ENCODE measurements around the gene INVS.

Gene INVS

DNA sequence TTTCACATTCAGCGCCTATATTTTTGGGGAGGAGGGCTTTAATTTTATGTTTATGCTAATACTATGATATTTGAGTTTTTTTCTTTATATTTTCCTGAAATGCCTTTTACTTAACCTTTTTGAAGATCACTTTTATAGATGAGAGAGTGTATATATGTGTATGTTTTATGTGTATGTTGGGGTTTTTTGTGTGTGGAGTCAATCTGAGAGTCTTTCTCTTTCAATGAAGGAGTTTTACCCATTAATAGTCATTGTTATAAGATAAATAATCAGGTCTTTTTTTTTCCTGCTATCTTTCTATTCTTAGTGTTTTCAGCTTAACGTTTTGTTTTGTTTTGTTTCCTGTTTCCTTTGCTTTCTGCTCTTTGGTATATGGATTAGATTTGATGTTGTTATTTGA lies 141.5 kb downstream of the INVS start:
- H3K36me3 ChIP-seq (ENCODE audit: control insufficient read depth, insufficient read depth, low read length): no peaks in the 10 kb centered on the region
- no CpG with 5 or more reads among the region's 2 CpGs for WGBS (ENCODE audit: insufficient coverage, insufficient read length)

DNA sequence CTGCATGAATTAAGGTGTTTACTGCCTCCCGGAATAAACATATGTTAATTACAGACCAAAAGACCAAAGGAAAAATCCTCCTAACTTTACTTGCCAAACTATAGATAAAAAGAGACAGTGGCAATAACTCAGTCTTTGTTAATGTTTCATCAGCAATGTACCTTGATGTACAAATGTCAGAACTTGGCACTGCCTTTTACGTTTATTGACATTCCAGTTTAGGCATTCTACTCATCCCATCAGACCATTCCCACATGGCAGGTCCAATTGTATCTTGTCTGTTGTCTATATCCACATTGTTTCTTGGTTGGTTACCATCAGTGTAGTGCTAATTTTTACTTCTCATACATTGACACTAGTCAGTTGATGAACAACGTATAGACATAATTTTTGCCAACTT lies 168.2 kb downstream of the INVS start:
- no peak for DNase-seq (ENCODE audit: low read depth, low spot score)
- Histone ChIP-seq H3K4me1 (ENCODE audit: control insufficient read depth, insufficient read depth, low read length) (no peaks in the 10 kb centered on the region), H3K27ac (ENCODE audit: low read length) (no peak overlapping the region), H3K27me3 (ENCODE audit: control insufficient read depth, insufficient read depth, low read length) (no peaks in the 10 kb centered on the region), H3K4me3 (ENCODE audit: low read length) (no peak overlapping the region), H3K36me3 (ENCODE audit: control insufficient read depth, insufficient read depth, low read length) (no peaks in the 10 kb centered on the region), H3K9me3 (ENCODE audit: control insufficient read depth, insufficient read depth, low read length) (no peaks in the 10 kb centered on the region)
- no CpG with 5 or more reads among the region's 3 CpGs for WGBS (ENCODE audit: insufficient coverage, insufficient read length)

More for the DNA sequence above, 141.5 kb downstream of the INVS start:
- no peaks in the 10 kb centered on the region for H3K27me3 ChIP-seq (ENCODE audit: control insufficient read depth, insufficient read depth, low read length)
- no peak for DNase-seq (ENCODE audit: low read depth, low spot score)
- H3K4me3 ChIP-seq (ENCODE audit: low read length): no peak overlapping the region
- H3K9me3 ChIP-seq (ENCODE audit: control insufficient read depth, insufficient read depth, low read length): no peaks in the 10 kb centered on the region
- H3K27ac ChIP-seq (ENCODE audit: low read length): no peak overlapping the region
- no peaks in the 10 kb centered on the region for H3K4me1 ChIP-seq (ENCODE audit: control insufficient read depth, insufficient read depth, low read length)

DNA sequence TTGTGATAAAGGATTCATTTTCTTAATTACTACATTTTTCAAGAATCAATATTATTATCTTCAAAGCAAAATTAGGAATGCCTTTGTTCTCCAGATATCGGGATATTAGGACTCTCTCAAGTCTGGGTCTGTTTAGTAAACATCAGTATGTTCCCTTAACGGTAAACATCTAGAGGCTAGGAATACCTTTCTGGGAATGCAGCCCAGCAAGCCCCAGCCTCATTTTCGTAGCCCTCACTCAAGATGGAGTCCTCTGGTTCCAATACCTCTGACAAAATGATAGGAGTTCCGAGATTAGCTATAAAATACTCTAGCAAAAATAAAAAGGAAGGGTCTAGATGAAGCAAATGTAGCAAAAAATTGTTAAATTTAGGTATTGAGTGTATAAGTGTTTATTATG lies 169.2 kb downstream of the INVS start:
- Histone ChIP-seq H3K27ac (ENCODE audit: low read length) (no peak overlapping the region), H3K36me3 (ENCODE audit: control insufficient read depth, insufficient read depth, low read length) (no peaks in the 10 kb centered on the region), H3K4me3 (ENCODE audit: low read length) (no peak overlapping the region), H3K4me1 (ENCODE audit: control insufficient read depth, insufficient read depth, low read length) (no peaks in the 10 kb centered on the region), H3K27me3 (ENCODE audit: control insufficient read depth, insufficient read depth, low read length) (no peaks in the 10 kb centered on the region), H3K9me3 (ENCODE audit: control insufficient read depth, insufficient read depth, low read length) (no peaks in the 10 kb centered on the region)
- no CpG with 5 or more reads among the region's 4 CpGs for WGBS (ENCODE audit: insufficient coverage, insufficient read length)
- DNase-seq (ENCODE audit: low read depth, low spot score): no peak

DNA sequence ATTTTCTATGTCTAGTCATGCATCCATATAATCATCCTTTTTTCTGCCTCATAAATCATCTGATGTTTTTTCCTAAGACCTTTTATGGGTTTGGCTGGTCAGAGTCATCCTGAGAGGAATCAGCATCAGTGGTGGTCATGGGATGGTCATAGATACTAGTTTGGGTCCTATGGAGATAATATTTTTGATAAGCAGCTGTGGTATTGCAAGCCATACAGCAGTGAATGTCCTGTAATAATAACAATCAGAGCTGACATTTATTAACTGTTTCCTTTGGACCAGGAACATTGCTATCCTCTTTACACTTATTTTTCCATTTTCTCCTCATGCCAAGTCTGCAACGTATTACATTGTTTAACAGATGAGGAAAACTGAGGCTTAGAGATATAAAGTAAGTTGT lies 170.6 kb downstream of the INVS start:
- Histone ChIP-seq H3K36me3 (ENCODE audit: control insufficient read depth, insufficient read depth, low read length) (no peaks in the 10 kb centered on the region), H3K9me3 (ENCODE audit: control insufficient read depth, insufficient read depth, low read length) (no peaks in the 10 kb centered on the region), H3K4me3 (ENCODE audit: low read length) (no peak overlapping the region), H3K27ac (ENCODE audit: low read length) (no peak overlapping the region), H3K4me1 (ENCODE audit: control insufficient read depth, insufficient read depth, low read length) (no peaks in the 10 kb centered on the region), H3K27me3 (ENCODE audit: control insufficient read depth, insufficient read depth, low read length) (no peaks in the 10 kb centered on the region)
- DNase-seq (ENCODE audit: low read depth, low spot score): no peak
- WGBS (ENCODE audit: insufficient coverage, insufficient read length): no CpG with 5 or more reads among the region's 1 CpG

DNA sequence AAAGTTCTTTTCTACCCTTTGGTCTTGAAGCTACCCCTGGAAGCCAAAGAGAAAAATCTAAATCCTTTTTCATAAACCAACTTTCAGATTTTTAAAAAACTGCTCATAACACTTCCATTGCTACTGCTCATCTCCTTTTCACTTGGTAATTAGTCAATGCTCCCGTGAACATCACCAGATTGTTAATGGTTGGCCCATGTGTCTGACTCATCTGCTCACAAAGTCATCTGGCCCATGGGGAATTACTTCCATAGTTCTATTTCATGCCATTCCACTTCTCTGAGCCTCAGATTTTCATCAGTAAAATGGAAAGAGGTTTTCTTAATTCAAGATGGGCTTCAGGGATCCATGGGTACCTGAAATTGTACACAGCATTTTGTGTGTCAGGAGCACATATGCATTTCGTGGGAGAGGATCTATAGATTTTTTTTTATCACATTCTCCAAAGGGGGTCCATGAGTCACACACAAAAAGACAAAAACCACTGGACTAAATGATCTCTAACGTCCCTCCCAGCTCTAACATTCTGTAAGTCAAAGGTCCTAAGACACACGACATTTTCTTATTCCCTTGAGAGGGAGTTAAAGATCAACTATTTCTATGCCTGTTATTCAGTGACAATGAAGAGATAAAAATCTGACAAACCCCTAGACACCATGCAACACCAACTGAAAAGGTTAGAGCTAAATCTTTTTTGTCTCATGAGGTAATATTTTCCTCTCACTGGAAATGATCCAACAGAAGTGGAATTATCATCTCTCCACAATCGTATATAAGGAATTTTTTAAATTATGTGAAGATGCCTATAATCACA lies 178.3 kb downstream of the INVS start:
- H3K9me3 ChIP-seq (ENCODE audit: control insufficient read depth, insufficient read depth, low read length): no peaks in the 10 kb centered on the region
- WGBS (ENCODE audit: insufficient coverage, insufficient read length): no CpG with 5 or more reads among the region's 5 CpGs
- DNase-seq (ENCODE audit: low read depth, low spot score): no peak

DNA sequence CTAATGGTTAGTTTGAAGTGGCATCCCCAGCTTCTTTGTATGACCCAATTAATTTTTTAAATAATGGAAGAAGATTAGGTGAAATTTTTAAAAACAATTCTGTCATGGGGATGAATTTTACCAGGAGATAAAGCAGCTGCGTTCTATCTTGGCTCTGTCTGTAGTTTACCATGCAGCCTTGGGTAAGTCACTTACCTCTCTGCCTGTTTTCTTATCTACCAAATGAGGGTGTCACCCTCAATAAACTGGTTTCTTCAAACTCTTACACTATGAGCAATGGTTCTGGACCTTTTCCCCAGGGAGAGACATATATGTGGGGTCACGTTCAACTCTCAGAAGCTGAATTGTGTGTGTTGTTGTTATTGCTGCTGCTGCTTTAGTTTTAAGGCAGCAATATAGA lies 182.0 kb downstream of the INVS start:
- no peaks in the 10 kb centered on the region for H3K36me3 ChIP-seq (ENCODE audit: control insufficient read depth, insufficient read depth, low read length)
- H3K4me3 ChIP-seq (ENCODE audit: low read length): no peak overlapping the region
- DNase-seq (ENCODE audit: low read depth, low spot score): no peak
- H3K27me3 ChIP-seq (ENCODE audit: control insufficient read depth, insufficient read depth, low read length): no peaks in the 10 kb centered on the region
- WGBS (ENCODE audit: insufficient coverage, insufficient read length): no CpG with 5 or more reads among the region's 2 CpGs
- H3K27ac ChIP-seq (ENCODE audit: low read length): no peak overlapping the region
- H3K4me1 ChIP-seq (ENCODE audit: control insufficient read depth, insufficient read depth, low read length): no peaks in the 10 kb centered on the region
- H3K9me3 ChIP-seq (ENCODE audit: control insufficient read depth, insufficient read depth, low read length): no peaks in the 10 kb centered on the region

More for the DNA sequence above, 178.3 kb downstream of the INVS start:
- H3K36me3 ChIP-seq (ENCODE audit: control insufficient read depth, insufficient read depth, low read length): no peaks in the 10 kb centered on the region
- H3K27ac ChIP-seq (ENCODE audit: low read length): no peak overlapping the region
- no peak overlapping the region for H3K4me3 ChIP-seq (ENCODE audit: low read length)
- H3K4me1 ChIP-seq (ENCODE audit: control insufficient read depth, insufficient read depth, low read length): no peaks in the 10 kb centered on the region
- H3K27me3 ChIP-seq (ENCODE audit: control insufficient read depth, insufficient read depth, low read length): no peaks in the 10 kb centered on the region

DNA sequence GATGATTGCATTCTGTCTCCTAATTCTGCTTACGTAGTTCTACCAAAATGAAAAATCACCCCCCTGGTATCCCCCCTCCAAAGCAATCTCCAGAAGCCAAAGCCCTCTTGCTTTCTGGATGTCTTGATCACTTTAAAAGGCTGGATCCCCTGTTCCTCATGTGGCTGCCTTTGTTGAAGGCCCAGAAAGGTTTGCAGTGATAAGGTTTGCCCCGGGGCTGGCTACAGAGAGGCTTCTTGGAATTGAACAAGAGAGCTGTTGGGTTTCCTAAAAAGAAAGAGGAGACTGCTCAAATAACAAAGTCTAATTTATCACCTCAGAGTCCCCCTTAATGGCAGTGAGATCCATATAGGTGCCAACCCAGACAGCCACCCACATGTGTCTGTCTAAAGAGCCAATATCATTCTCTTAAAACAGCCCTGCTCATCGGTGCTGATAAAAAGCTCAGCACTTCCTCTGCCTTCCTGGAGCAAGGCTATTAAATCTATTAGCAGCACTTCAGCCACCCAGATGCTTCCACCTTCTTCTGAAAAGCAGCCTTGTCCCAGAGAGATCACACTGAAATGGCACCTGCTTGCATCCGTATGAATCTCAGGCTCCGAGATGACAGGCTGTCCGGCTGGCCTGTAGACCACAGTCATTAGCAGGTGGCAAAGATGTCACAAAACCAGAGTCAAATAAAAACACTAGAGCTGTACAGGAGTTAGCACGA lies 182.8 kb downstream of the INVS start:
- Histone ChIP-seq H3K4me1 (ENCODE audit: control insufficient read depth, insufficient read depth, low read length) (no peaks in the 10 kb centered on the region), H3K4me3 (ENCODE audit: low read length) (no peak overlapping the region), H3K27me3 (ENCODE audit: control insufficient read depth, insufficient read depth, low read length) (no peaks in the 10 kb centered on the region), H3K36me3 (ENCODE audit: control insufficient read depth, insufficient read depth, low read length) (no peaks in the 10 kb centered on the region), H3K27ac (ENCODE audit: low read length) (no peak overlapping the region), H3K9me3 (ENCODE audit: control insufficient read depth, insufficient read depth, low read length) (no peaks in the 10 kb centered on the region)
- WGBS (ENCODE audit: insufficient coverage, insufficient read length): no CpG with 5 or more reads among the region's 7 CpGs
- DNase-seq (ENCODE audit: low read depth, low spot score): no peak

DNA sequence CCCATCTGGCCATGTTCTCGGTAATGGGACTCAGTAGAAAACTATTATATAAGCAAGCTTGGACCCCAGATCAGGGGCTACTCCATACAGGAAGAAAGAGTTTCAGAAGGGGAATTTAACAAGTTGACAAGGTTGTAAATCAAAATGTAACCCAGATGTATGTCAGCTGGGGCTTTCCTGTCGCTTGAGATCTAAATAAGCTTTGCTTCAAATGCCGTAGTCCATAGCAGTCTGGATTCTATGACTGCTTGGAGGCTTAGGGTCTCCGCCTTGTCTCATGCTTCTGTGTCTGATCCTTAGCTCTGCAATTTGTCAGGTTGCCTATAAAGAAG lies 183.3 kb downstream of the INVS start:
- Histone ChIP-seq H3K36me3 (ENCODE audit: control insufficient read depth, insufficient read depth, low read length) (no peaks in the 10 kb centered on the region), H3K4me1 (ENCODE audit: control insufficient read depth, insufficient read depth, low read length) (no peaks in the 10 kb centered on the region), H3K27me3 (ENCODE audit: control insufficient read depth, insufficient read depth, low read length) (no peaks in the 10 kb centered on the region), H3K27ac (ENCODE audit: low read length) (no peak overlapping the region), H3K9me3 (ENCODE audit: control insufficient read depth, insufficient read depth, low read length) (no peaks in the 10 kb centered on the region), H3K4me3 (ENCODE audit: low read length) (no peak overlapping the region)
- WGBS (ENCODE audit: insufficient coverage, insufficient read length): no CpG with 5 or more reads among the region's 4 CpGs
- DNase-seq (ENCODE audit: low read depth, low spot score): no peak

DNA sequence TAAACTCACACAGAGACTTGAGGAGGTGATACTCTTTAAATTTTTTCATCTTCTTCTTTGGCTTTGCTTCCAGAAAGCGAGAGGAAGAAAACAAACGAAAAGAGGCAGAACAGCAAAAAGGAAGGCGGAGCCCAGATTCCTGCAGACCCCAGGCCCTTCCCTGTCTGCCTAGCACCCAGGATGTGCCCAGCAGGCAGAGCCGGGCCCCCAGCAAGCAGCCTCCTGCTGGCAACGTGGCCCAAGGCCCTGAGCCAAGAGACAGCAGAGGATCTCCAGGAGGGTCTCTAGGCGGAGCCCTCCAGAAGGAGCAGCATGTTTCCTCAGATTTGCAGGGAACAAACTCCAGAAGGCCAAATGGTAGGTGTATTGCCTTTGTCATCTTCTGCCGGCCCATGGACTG lies 185.2 kb downstream of the INVS start:
- H3K36me3 ChIP-seq (ENCODE audit: control insufficient read depth, insufficient read depth, low read length): no peaks in the 10 kb centered on the region
- no peak for DNase-seq (ENCODE audit: low read depth, low spot score)
- H3K27me3 ChIP-seq (ENCODE audit: control insufficient read depth, insufficient read depth, low read length): no peaks in the 10 kb centered on the region
- no CpG with 5 or more reads among the region's 7 CpGs for WGBS (ENCODE audit: insufficient coverage, insufficient read length)
- H3K4me1 ChIP-seq (ENCODE audit: control insufficient read depth, insufficient read depth, low read length): no peaks in the 10 kb centered on the region
- no peak overlapping the region for H3K4me3 ChIP-seq (ENCODE audit: low read length)
- no peaks in the 10 kb centered on the region; the same call in 1 of the 2 replicates for H3K9me3 ChIP-seq (ENCODE audit: control insufficient read depth, insufficient read depth, low read length)
- no peak overlapping the region for H3K27ac ChIP-seq (ENCODE audit: low read length)

DNA sequence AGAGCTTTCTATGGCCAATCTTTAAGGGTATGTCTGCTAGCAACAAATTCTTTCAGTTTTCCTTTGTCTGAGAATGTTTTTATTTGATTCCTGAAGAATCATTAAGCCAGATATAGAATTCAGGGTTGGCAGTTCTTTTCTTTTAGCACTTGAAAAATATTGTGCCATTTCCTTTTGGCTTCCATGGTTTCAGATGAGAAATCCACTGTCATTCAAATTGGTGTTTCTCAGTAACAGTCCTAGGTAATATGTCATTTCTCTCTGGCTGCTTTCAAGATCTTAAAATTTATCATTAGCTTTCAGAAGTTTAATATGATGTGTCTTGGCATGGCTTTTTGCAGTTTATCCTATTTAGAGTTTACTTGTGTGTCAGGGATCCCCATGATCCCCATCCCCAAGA lies 186.0 kb downstream of the INVS start:
- Histone ChIP-seq H3K9me3 (ENCODE audit: control insufficient read depth, insufficient read depth, low read length) (no peaks in the 10 kb centered on the region; the same call in 1 of the 2 replicates), H3K27me3 (ENCODE audit: control insufficient read depth, insufficient read depth, low read length) (no peaks in the 10 kb centered on the region), H3K27ac (ENCODE audit: low read length) (no peak overlapping the region), H3K36me3 (ENCODE audit: control insufficient read depth, insufficient read depth, low read length) (no peaks in the 10 kb centered on the region), H3K4me1 (ENCODE audit: control insufficient read depth, insufficient read depth, low read length) (no peaks in the 10 kb centered on the region), H3K4me3 (ENCODE audit: low read length) (no peak overlapping the region)
- DNase-seq (ENCODE audit: low read depth, low spot score): no peak

DNA sequence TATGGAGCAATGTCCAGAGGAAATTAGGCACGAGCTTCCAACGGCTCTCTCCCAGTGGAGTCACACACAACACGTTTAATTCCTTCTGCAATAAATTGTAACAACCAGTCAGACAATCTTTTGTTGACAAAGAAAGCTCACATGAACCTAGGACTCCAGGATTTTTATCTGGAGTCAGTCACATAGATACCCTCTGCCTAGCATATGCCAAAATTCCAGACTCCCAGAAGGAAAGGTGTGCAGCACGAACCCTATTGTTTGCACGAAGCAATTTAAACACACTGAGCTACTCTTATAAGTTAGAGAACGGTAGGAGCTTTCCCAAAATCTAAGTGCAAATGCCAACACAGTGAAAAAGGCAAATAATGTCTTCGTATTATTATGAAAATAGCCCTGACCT lies 186.6 kb downstream of the INVS start:
- no peaks in the 10 kb centered on the region for H3K27me3 ChIP-seq (ENCODE audit: control insufficient read depth, insufficient read depth, low read length)
- H3K4me3 ChIP-seq (ENCODE audit: low read length): no peak overlapping the region
- H3K9me3 ChIP-seq (ENCODE audit: control insufficient read depth, insufficient read depth, low read length): no peaks in the 10 kb centered on the region; the same call in 1 of the 2 replicates
- no peaks in the 10 kb centered on the region for H3K4me1 ChIP-seq (ENCODE audit: control insufficient read depth, insufficient read depth, low read length)
- no peaks in the 10 kb centered on the region for H3K36me3 ChIP-seq (ENCODE audit: control insufficient read depth, insufficient read depth, low read length)
- no peak for DNase-seq (ENCODE audit: low read depth, low spot score)
- no peak overlapping the region for H3K27ac ChIP-seq (ENCODE audit: low read length)
- WGBS (ENCODE audit: insufficient coverage, insufficient read length): no CpG with 5 or more reads among the region's 7 CpGs
